ENCODE measurements around the gene CD3D.

CD3D gene

DNA sequence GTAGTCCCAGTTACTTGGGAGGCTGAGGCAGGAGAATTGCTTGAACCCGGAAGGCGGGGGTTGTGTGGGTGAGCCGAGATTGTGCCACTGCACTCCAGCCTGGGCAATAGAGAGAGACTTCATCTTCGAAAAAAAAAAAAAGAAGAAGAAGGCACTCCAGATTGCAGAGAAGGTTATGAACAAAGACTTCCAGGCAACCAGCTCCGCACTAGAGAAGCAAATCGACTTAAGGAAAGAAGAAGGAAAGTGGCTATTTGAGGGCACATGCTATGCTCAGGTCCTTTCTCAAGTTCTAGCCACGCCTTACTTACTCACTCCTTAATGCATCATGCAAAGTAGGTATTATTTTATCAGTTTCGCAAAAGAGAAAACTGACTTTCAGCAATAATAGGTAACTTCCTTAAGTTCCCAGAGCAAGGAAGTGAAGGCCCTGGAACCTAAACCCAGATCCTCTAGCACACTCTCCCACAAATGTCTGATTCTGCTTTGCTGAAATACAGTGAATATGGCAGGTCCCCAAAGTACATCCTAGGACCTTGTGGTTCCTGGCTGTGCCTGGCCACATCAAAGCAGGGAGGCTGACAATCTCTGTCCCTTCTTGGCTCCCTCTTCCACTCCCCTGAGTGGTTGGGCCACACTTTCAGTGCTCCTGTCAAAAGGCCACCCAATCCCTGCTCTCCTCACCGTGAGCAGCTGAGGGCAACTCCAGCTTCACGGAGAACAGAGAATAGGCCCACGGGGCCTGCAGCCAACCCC is 23.7 kb downstream of the CD3D start:
- TF ChIP-seq, protein P1, sequence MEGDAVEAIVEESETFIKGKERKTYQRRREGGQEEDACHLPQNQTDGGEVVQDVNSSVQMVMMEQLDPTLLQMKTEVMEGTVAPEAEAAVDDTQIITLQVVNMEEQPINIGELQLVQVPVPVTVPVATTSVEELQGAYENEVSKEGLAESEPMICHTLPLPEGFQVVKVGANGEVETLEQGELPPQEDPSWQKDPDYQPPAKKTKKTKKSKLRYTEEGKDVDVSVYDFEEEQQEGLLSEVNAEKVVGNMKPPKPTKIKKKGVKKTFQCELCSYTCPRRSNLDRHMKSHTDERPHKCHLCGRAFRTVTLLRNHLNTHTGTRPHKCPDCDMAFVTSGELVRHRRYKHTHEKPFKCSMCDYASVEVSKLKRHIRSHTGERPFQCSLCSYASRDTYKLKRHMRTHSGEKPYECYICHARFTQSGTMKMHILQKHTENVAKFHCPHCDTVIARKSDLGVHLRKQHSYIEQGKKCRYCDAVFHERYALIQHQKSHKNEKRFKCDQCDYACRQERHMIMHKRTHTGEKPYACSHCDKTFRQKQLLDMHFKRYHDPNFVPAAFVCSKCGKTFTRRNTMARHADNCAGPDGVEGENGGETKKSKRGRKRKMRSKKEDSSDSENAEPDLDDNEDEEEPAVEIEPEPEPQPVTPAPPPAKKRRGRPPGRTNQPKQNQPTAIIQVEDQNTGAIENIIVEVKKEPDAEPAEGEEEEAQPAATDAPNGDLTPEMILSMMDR (IDR thresholded peaks at IDR 0.05; ENCODE audit: low read depth, low read length) = no peak
- no peak for DNase-seq
- Histone ChIP-seq H3K27me3 (peaks cover 6% of the 10 kb centered on the region), H3K4me1 (no peaks in the 10 kb centered on the region), H3K4me3 (ENCODE audit: low read depth, low read length) (no peak overlapping the region), H3K36me3 (no peaks in the 10 kb centered on the region), H3K9me3 (no peaks in the 10 kb centered on the region)

DNA sequence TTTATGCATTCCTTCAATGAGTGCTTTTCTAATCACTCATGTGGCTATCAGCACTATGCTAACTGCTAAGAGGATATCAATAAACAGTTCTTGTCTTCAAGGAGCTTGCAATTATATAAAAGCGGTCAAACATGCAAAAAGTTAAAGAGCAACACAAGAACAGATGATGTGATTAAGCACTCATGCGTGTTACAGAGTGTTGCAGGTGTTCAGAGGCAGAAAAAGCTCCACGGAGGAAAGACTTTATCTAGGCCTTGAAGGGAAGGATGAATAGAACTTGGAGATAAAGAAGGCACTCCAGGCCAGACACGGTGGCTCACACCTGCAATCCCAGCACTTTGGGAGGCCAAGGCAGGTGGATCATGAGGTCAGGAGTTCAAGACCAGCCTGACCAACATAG is 24.4 kb downstream of the CD3D start:
- Histone ChIP-seq H3K9me3 (no peaks in the 10 kb centered on the region), H3K36me3 (no peaks in the 10 kb centered on the region), H3K4me1 (no peaks in the 10 kb centered on the region), H3K27me3 (peaks cover 8% of the 10 kb centered on the region), H3K4me3 (ENCODE audit: low read depth, low read length) (no peak overlapping the region)
- TF ChIP-seq, protein P1 (IDR thresholded peaks at IDR 0.05; ENCODE audit: low read depth, low read length) = no peak
- DNase-seq = no peak

DNA sequence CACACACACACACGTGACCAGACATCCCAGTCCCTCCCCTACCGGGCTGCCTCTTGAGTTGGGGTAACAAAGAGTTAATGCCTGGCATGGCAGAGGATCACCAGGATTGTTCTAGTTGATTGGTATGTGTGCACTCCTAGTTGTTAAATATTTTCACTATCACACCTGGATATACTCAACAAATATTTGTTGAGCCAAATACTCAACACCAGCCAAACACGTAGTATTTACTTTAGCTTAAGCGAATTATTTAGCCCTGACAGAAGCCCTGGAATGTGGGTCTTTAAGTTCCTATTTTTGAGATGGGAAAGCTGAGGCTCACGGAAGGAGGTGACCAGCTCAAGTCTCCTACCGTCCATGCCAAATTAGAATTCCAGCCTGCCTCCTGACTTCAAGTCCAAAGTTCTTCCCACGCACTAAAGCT is 27.5 kb downstream of the CD3D start:
- Histone ChIP-seq H3K4me3 (ENCODE audit: low read depth, low read length) (no peak overlapping the region), H3K36me3 (no peaks in the 10 kb centered on the region), H3K27me3 (peaks cover 19% of the 10 kb centered on the region), H3K4me1 (no peaks in the 10 kb centered on the region), H3K9me3 (no peaks in the 10 kb centered on the region; the same call in 1 of the 2 replicates)
- TF ChIP-seq, protein P1 (IDR thresholded peaks at IDR 0.05; ENCODE audit: low read depth, low read length) = no peak
- DNase-seq = no peak

DNA sequence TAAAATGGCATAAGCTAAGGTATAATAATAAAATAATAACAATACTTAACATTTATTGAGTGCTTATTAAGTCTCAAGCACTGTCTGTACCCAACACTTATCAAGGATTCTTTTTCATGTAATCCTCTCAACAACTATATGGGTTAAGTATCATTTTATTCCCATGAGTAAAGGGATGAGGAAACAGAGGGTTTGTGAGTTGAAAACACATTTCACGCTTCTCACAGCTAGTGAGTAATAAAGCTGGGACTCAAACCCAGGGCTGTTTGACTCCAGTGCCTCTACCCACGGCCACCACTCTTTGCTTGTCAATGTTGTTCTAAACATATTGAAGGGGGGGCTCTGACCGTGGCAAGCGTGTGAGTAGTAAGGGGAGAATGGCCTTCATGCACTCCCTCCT is 29.3 kb downstream of the CD3D start:
- no peak overlapping the region for H3K4me3 ChIP-seq (ENCODE audit: low read depth, low read length)
- no peaks in the 10 kb centered on the region; the same call in 1 of the 2 replicates for H3K9me3 ChIP-seq
- peaks cover 19% of the 10 kb centered on the region for H3K27me3 ChIP-seq
- no peaks in the 10 kb centered on the region for H3K36me3 ChIP-seq
- TF ChIP-seq, protein P1 (IDR thresholded peaks at IDR 0.05; ENCODE audit: low read depth, low read length) = no peak
- no peaks in the 10 kb centered on the region for H3K4me1 ChIP-seq
- DNase-seq = no peak

DNA sequence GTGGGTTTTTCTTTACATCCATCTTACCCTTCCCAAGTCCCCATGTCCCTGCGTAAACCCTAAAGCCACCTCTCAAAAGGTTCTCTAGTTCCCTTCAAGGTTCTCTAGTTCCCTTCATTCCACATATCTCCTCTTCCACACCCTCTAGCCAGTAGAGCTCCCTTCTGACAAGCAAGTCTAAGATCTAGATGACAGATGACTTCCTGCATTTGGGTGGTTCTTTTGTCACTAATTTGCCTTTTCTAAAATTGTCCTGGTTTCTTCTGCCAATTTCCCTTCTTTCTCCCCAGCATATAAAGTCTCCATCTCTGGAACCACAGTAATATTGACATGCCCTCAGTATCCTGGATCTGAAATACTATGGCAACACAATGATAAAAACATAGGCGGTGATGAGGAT is 30.2 kb downstream of the CD3D start:
- Histone ChIP-seq H3K4me3 (ENCODE audit: low read depth, low read length) (no peak overlapping the region), H3K9me3 (no peaks in the 10 kb centered on the region; the same call in 1 of the 2 replicates), H3K36me3 (no peaks in the 10 kb centered on the region), H3K27me3 (peaks cover 19% of the 10 kb centered on the region), H3K4me1 (no peaks in the 10 kb centered on the region)
- TF ChIP-seq, protein P1 (IDR thresholded peaks at IDR 0.05; ENCODE audit: low read depth, low read length) = no peak
- no peak for DNase-seq

DNA sequence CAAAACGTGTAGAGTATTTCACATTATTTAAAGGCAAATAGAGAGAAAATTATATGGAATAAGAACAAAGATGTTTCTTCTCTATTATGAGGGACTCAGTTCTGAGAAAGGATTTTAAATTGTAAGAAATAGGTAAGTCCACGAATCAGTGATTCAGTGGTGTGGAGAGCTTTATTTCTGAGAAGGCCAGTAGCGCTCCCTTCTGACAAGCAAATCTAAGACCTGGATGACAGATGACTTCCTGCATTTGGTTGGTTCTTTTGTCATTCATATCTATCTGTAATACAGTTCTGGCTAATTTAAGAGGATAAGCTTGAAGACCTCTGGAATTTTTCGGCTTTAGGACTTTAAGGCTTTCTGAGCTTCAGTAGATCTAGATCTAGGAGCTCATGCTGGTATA is 31.0 kb downstream of the CD3D start:
- no peak for DNase-seq
- TF ChIP-seq, protein P1 (IDR thresholded peaks at IDR 0.05; ENCODE audit: low read depth, low read length) = no peak

More for the DNA sequence above, 31.0 kb downstream of the CD3D start:
- Histone ChIP-seq H3K4me3 (ENCODE audit: low read depth, low read length) (no peak overlapping the region), H3K4me1 (no peaks in the 10 kb centered on the region), H3K36me3 (no peaks in the 10 kb centered on the region), H3K27me3 (peaks cover 19% of the 10 kb centered on the region), H3K9me3 (no peaks in the 10 kb centered on the region; the same call in 1 of the 2 replicates)

Data from BE2C (cell line).